ENCODE results near the gene ZBTB25. TPM values are rescaled to one million over a fixed set of nuclear protein-coding genes. Genes with fewer than 3 reads are reported as not detected.

ZBTB25 gene
- total RNA-seq, 1 donor from 2014 or later: 2.4 TPM

DNA sequence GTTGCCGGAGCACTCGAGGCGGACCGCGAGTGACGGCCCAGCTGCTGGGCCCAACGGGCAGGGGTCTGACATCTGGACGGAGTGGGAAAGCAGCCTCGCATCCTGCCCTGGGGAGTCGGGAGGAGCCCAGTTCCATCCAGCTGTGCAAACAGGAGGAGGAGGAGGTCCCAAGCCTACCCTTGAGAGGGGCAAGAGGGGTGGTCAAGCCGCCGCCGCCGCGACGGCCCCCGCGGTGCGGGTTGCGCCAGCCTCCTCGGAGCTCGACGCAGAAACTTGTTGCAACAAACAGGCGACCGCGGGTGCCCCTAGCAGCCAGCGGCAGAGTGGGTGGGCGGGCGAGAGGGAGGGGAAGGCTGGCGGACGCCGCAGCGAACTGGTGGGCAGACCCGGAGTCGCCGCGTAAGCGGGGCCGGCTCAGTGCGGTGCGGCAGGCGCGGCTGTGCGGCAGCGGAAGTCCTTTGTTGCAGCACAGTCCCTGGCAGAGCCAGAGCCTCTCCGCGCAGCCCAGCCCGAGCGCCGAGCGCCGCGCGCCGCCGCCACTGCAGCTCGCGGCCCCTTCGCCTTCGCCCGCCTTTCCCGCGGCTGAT lies 765 bp upstream of the ZBTB25 start, which contains the start of gene ZBTB1:
Gene ZBTB1, plus strand, starts transcription at position 461 of the 587 bp plus-strand sequence. CDS start 16,735 bp downstream, outside the sequence.
- TF ChIP-seq, protein P1, sequence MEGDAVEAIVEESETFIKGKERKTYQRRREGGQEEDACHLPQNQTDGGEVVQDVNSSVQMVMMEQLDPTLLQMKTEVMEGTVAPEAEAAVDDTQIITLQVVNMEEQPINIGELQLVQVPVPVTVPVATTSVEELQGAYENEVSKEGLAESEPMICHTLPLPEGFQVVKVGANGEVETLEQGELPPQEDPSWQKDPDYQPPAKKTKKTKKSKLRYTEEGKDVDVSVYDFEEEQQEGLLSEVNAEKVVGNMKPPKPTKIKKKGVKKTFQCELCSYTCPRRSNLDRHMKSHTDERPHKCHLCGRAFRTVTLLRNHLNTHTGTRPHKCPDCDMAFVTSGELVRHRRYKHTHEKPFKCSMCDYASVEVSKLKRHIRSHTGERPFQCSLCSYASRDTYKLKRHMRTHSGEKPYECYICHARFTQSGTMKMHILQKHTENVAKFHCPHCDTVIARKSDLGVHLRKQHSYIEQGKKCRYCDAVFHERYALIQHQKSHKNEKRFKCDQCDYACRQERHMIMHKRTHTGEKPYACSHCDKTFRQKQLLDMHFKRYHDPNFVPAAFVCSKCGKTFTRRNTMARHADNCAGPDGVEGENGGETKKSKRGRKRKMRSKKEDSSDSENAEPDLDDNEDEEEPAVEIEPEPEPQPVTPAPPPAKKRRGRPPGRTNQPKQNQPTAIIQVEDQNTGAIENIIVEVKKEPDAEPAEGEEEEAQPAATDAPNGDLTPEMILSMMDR (conservative IDR thresholded peaks at IDR 0.05; ENCODE audit: low read depth, low read length): no peak
- no peak for DNase-seq (ENCODE audit: low read depth)
- peak within 1 kb of the TSS; percentile 68 for H3K4me3 ChIP-seq (ENCODE audit: low read depth, low read length)

DNA sequence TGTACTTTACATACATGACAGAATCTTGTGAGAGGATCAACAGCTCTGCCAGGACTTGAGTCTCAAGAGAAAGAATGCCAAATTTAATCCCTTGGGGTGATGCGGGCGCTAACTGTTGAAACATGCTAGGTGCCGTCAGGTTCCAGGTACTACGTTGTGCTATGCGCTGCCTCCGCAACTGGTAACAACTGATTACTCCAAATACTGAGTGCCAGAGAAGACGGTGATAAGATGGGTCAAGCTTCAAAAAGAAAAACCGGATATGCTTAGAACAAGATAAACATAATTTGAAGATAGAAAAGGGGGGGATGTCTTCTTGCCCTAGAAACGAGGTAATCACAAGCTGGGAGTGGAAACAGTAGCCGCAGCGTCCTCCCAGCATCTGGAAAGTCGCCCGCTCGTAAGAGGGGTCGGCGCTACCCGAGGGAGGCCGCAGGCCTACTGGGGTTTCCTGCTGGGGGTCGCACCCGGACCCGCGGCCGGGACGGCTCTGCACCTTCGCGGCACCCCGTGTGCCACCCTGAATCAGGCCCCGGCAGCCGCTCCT lies 678 bp downstream of the ZBTB25 start:
- no peak for DNase-seq (ENCODE audit: low read depth)
- peak overlapping the region; percentile 68 for H3K4me3 ChIP-seq (ENCODE audit: low read depth, low read length)
- TF ChIP-seq, protein P1 (conservative IDR thresholded peaks at IDR 0.05; ENCODE audit: low read depth, low read length): no peak

DNA sequence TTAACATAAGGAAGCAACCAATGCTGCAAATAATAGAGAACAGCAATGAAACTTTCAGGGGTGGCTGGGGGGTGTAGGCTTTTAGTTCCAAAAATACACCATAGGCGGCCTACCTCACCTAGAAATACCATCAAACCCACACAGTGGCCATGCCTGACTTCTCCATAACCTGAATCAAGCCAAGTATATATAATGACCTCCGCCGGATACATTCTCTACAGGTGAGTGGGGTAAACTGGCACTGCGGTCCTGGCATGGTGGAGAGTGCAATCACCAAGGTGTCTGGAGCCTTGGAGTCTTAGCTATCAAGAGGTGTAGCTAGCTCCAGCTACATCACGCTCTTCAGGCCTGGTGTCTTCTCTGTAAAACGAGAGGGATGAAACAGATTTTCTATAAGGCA lies 1.2 kb downstream of the ZBTB25 start:
- no peak for DNase-seq (ENCODE audit: low read depth)
- TF ChIP-seq, protein P1 (conservative IDR thresholded peaks at IDR 0.05; ENCODE audit: low read depth, low read length): no peak
- H3K4me3 ChIP-seq (ENCODE audit: low read depth, low read length): peak overlapping the region; percentile 68

GRCh38 chr14:64501411-64502171 lies 2.0 kb downstream of the ZBTB25 start:
- peak; percentile 58 for DNase-seq (ENCODE audit: low read depth)
- TF ChIP-seq, protein P1 (conservative IDR thresholded peaks at IDR 0.05; ENCODE audit: low read depth, low read length): peak; percentile 9
- H3K4me3 ChIP-seq (ENCODE audit: low read depth, low read length): peak overlapping the region; percentile 68

DNA sequence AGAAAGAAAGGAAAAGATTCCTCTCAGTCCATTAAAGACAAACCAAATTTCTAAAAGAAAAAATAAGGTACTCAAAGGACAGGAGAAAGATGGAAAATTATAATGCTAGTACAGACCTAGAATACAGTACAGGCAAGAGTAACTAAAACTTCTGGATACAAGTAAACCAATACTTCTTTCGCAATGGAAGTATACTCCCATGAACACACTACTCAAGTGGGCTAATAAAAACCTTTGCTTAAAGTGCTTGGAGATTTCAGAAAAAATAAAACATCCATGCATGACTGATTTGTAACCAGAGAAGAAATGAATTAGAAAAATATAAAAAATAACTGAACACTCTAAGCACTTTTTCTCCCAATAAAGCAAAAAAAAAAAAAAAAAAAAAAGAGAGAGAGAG lies 3.5 kb downstream of the ZBTB25 start:
- no peak overlapping the region for H3K4me3 ChIP-seq (ENCODE audit: low read depth, low read length)
- TF ChIP-seq, protein P1 (conservative IDR thresholded peaks at IDR 0.05; ENCODE audit: low read depth, low read length): no peak
- DNase-seq (ENCODE audit: low read depth): no peak

GRCh38 chr14:64496764-64497163 lies 6.9 kb downstream of the ZBTB25 start:
- DNase-seq (ENCODE audit: low read depth): no peak
- TF ChIP-seq, protein P1 (conservative IDR thresholded peaks at IDR 0.05; ENCODE audit: low read depth, low read length): no peak
- H3K4me3 ChIP-seq (ENCODE audit: low read depth, low read length): no peak overlapping the region

Measured in epithelial cell of proximal tubule (primary cell).